Left ventricle myocardium superior (tissue), 1 donor: ENCODE data around the gene TAX1BP1. TPM values are rescaled to one million over a fixed set of nuclear protein-coding genes. Genes with fewer than 3 reads are reported as not detected.
A peak's percentile ranks its signal among the peaks of the same experiment; 100 is the strongest.

Source experiments
- ATAC-seq: fragments of 200-7000 bp; cut with Tn5 transposase; one replicate; pipeline ENCODE4 v1.9.1; 2020; ENCODE audit warnings: mild to moderate bottlenecking, moderate library complexity
- DNase-seq: peaks from one replicate; pipeline ENCODE4 v3.0.0-alpha.2; 2020
- intact Hi-C: fragments of 100-400 bp; cut with micrococcal nuclease; formaldehyde crosslinking; loops from one replicate; pipeline ENCODE4 v1.11.0; 2022
- long read RNA-seq: library from polyadenylated mRNA; unstranded; transcript quantifications from one replicate; pipeline ENCODE4 v2.0.0, GENCODE V29; 2021
- total RNA-seq: library from RNA; stranded (reverse); fragmentation: NEBNext Ultra II Directional; extraction: Animal tissue kit (Norgen Biotek cat#: 25700); gene quantifications from one replicate; pipeline ENCODE4 v1.2.1, GENCODE V29; 2021
- donor health status: DM: no; HTN: yes; CAD: no; lungs with severe emphysema.

Gene TAX1BP1
- total RNA-seq, result 161 TPM
- long read RNA-seq, transcript TAX1BP1-201 (17 exons, 2,478 nt), result major isoform, 315 of 666 reads
- long read RNA-seq, transcript TAX1BP1-202 (17 exons, 2,892 nt), result minor isoform, 139 of 666 reads
- long read RNA-seq, partial matches to known transcripts, result 139 of 666 reads
- long read RNA-seq, other reads (novel, unspliced or antisense), result 73 of 666 reads

DNA sequence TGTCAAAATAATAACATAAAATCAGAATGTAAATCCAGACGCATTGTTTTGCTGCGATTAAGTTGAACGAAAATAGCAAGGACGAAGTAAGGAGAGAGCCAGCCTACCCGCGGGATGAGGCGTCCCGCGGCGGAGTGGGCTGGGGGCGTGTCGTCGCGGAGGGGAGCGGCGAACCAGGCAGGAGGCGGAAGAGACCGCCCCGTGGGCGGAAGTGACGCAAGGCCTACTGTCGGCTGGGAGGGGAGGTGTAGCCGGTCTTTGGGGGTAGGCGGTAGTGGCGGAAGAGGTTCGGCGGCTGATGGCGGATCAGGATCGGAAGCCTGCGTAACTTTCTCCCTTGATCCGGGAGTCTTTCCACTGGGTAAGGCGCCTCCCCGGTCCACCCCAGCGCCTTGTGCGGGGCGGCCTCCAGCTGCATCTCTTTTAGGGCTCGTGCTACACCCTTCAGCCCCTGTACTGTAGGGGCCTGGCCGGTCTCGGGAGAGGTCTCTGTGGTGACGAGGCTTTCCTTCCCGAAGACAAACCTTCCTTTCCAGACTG is at the start of gene TAX1BP1:
Gene TAX1BP1 (plus strand): TSS at position 254 of the 540 bp plus-strand sequence. CDS start 8,363 bp downstream, outside the sequence.
- peak; percentile 98 for DNase-seq
- intact Hi-C loops, result loop anchor here (10.0 kb wide), 1 partner anchor 75 kb away; the partner anchor contains the start of gene HIBADH
- peak; percentile 100 for ATAC-seq

DNA sequence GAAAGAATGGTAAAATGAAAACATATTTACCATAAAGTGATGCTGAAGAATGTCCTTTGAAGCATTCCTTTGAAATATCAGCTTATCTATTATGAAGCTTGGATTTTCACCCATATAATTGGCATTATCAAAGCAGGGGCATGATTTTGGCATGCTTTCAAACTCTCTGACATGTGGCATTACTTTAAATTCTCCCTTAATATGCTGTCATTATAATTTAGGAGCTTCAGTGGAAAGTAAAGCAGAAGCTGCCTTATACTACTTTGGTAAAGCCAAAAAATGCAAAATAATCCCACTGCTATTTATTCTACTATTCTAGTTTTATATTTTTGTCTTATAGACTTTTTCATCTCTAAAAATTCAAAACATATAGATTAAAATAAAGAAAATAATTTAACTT is 49.3 kb upstream of the TAX1BP1 start:
- DNase-seq (no peak), ATAC-seq (no peak)
- intact Hi-C loops, result no loop called here

- intact Hi-C loops, result no loop called here
- ATAC-seq, result peak; percentile 39
- no peak for DNase-seq
Measured at GRCh38 chr7:27693794-27694193, 46.2 kb upstream of the TAX1BP1 start.

GRCh38 chr7:27695096-27695495 is 44.9 kb upstream of the TAX1BP1 start:
- no peak for DNase-seq
- intact Hi-C loops, result no loop called here
- ATAC-seq, result no peak

GRCh38 chr7:27697861-27698430 is 42.0 kb upstream of the TAX1BP1 start:
- ATAC-seq (peak; percentile 38), DNase-seq (no peak)
- intact Hi-C loops, result no loop called here

GRCh38 chr7:27699751-27700150 is 40.2 kb upstream of the TAX1BP1 start:
- ATAC-seq, result no peak
- no peak for DNase-seq
- intact Hi-C loops, result no loop called here

DNA sequence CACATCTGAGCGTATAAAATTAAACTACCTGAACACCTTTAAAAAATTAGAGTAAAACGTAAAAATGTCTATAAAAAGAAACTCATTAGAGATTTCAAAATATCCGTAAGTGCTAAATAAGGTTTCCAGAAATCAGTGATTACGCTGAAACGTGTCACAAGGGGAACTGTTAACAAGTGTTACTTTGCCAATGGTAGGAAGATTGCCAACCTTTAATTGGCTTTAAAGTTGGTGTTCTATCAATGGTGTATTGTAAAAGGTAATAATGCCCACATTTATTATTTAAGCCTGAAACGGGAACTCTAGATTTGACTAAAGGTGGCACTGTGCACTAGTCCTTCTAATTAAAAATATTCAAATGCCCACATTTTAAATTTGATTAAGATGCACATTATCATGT is 39.5 kb upstream of the TAX1BP1 start:
- ATAC-seq, result no peak
- no peak for DNase-seq

DNA sequence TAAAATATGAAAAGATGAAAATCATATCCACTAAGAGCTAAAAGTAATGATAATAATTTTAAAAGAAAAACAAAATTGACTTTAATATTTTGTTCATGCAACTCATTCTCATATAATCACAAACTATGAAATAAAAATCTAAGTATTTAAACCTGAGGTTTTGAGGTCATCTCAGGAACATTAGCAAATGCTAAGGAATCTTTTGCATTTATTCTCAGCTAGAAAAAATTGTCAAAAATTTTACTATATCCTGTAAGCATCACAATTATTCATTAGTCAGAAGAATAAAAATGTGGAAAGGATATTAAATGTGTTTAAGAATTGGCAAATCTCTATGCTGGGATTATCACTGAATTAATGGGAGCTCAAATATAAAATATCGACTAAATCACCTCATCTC is 36.8 kb upstream of the TAX1BP1 start:
- ATAC-seq (no peak), DNase-seq (no peak)
- intact Hi-C loops, result no loop called here

More for the DNA sequence above, 39.5 kb upstream of the TAX1BP1 start:
- intact Hi-C loops, result no loop called here

- intact Hi-C loops, result no loop called here
- ATAC-seq (peak; percentile 64), DNase-seq (no peak)
Measured at GRCh38 chr7:27704422-27705199, 35.4 kb upstream of the TAX1BP1 start.

DNA sequence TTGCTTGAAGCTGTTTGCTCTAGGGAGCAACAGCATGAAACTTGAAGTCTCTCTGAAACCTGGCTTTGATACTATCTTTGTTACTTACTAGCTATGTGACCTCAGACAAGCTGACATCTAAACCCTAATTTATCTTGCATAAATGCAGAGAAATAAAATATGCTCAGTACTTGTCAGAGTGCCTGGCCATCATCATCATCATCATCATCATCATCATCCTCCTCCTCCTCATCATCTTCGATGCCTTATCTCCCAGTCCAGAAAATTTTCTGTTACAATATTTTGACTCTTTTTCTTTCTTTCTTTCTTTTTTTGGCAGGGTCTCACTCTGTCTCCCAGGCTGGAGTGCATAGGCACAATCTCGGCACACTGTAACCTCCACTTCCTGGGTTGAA is 34.8 kb upstream of the TAX1BP1 start:
- ATAC-seq, result no peak
- intact Hi-C loops, result no loop called here
- no peak for DNase-seq

GRCh38 chr7:27708485-27708884 is 31.5 kb upstream of the TAX1BP1 start:
- ATAC-seq (no peak), DNase-seq (no peak)
- intact Hi-C loops, result no loop called here

GRCh38 chr7:27709137-27710075 is 30.6 kb upstream of the TAX1BP1 start:
- DNase-seq, result no peak
- intact Hi-C loops, result no loop called here
- peak; percentile 53 for ATAC-seq

DNA sequence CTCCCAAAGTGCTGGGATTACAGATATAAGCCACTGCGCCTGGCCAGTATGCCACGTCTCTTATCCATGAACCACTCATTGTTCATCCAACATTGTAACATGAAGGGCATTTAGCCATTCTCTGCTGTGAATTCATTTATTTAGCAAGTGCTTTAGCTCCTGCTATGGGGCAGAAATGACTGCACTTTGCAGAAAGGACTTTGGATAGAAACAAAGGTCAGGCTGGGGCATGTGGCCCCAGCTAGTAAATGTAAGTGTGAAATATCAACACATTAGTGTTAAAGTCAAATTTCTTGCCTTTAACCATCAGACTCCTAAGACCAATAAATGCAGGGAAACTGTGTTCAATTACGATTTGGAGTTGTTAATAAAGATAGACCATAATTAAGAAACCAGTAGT is 27.7 kb upstream of the TAX1BP1 start:
- DNase-seq, result no peak
- ATAC-seq, result no peak
- intact Hi-C loops, result no loop called here

DNA sequence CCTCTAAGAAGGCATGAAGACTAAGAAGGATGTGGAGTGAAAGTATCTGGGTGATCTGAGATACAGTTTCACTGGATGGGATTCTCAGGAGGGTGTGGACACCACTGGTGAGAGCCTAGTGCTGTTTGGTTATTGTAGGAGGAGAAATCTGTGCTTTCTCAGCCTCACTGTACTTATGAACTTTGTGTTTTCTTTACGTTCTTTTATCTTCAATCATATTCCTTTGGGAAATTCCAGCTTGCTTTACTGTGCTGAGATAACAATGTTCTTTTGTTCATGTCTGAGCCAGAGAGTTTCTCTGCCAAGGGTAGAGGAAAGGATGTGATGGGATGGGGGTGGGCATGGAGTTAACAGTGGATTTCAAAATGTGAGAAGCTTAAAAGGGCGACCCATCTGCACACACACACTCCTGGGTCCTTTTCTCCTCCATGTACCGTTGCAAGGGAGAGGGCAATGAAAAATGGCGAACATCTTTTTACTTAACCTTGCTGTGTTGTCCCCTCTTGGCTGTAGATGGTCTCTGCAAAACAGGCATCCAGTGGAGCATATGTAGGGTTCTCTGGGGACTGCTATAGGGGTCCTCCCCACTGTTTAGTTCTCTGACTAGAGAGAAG is 25.0 kb upstream of the TAX1BP1 start:
- intact Hi-C loops, result no loop called here
- DNase-seq, result no peak

GRCh38 chr7:27723085-27723484 is 16.9 kb upstream of the TAX1BP1 start:
- intact Hi-C loops, result no loop called here
- DNase-seq (peak; percentile 42), ATAC-seq (peak; percentile 70)

More for the DNA sequence above, 25.0 kb upstream of the TAX1BP1 start:
- ATAC-seq, result no peak

DNA sequence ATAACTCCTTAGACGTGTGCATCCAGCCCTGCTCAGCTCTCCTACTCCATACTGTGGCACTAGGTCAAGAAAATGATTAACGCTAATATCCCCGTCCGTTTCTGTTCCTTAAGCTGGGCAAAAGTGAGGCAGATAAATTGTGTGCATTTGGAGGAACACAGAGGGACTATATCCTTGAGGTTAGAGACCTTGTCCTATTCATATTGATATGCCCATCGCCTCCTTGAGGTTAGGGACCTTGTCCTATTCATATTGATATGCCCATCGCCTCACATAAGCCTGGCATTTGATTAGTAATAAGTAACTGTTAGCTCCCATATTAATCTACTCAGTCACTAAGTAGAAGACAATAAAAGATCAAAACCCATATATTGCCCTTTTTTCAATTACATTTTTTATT is 12.9 kb upstream of the TAX1BP1 start:
- no peak for DNase-seq
- intact Hi-C loops, result no loop called here
- no peak for ATAC-seq

GRCh38 chr7:27730112-27730511 is 9.8 kb upstream of the TAX1BP1 start:
- intact Hi-C loops, result loop anchor here (10.0 kb wide), 1 partner anchor 65 kb away; the partner anchor contains the start of gene HIBADH
- ATAC-seq (peak; percentile 40), DNase-seq (no peak)

DNA sequence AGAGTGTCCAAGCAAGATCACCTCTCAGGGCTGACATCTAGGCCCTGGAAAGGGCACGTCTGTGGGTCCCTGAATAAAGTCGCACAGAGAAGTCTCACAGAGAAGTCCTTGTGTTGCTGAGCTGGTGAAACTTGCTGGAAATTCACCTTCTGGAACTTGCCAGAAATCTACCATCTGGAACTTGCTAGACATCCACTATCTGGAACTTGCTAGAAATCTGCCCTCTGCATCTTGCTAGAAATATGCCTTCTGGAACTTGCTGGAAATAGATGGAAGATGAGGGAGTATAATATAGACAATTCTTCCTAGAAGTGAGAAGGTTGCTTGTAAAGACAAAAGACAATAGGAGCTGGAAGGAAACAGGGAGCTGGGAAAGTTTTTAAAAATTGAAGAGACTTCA is 5.4 kb upstream of the TAX1BP1 start:
- DNase-seq, result no peak
- intact Hi-C loops, result loop anchor here (10.0 kb wide), 1 partner anchor 70 kb away; the partner anchor contains the start of gene HIBADH
- ATAC-seq, result no peak
